GM21737 (cell line): ENCODE results near the gene DOCK11.
"Not testable (repeated sequence)": the region's sequence is repeated elsewhere in the genome, so short reads cannot be mapped to it uniquely, and the experiment has no call there.

Experiments
- ATAC-seq: cut with Tn5 transposase; IDR thresholded peaks from one replicate; pipeline ENCODE4 v1.9.1; 2021; ENCODE audit warnings: mild to moderate bottlenecking, moderate library complexity; ENCODE audit not compliant: unreplicated experiment

DOCK11 gene

DNA sequence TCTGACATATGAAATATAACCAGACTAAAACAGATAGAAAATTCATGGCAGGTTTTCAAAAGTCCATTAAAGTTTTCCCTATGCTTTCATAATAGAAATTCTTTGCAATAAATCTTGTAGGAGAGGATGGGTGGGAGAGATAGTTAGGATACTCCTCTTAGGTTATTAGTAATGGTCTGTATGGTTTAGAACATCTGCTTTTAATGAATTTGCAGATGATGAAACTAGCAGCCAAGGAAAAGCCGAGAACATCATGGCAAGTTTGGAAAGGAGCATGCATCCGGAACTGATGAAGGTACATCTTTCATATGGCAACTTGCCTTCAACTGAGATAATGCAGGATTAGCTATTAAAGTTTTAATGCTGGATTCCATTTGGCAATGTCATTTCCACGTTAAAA, 70.7 kb downstream of the DOCK11 start:
- ATAC-seq: no peak

DNA sequence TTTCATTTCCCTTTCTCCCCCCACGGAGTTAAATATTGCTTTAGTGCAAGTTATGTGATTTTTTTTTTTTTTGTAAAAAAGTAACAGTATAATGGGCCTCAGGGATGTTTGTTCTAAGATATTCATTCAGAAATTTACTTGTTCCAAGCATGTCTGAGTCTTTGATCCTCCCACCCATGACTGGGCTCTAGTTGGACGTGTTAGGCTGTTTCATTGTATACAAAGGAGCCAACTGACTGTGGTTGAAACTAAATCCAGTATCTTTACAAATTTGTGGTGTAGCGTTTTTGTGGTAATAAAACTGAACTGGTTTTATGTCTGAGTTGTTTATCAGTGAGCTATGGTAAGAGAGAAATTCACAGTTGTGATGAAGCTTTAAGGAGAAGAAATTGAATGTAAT, 74.1 kb downstream of the DOCK11 start:
- no peak for ATAC-seq

DNA sequence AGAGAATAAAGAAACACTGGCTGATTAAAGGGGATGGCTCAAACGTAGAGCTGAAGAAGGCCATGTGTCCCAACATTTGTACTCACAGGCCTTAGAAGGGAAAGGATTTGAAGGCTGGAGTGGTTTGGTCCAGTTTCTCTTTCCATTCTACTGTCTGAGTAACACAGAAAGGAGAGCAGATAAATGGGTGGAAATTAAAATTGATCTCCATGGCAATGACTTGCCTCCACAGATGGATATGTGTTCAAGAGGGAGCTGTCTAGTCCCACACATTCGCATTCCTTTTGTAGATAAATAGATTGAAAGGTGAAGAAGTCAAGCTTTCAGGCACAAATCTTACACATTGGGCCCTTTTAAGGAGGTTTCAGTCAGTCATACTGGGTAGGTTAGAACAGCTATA, 74.6 kb downstream of the DOCK11 start:
- no peak for ATAC-seq

DNA sequence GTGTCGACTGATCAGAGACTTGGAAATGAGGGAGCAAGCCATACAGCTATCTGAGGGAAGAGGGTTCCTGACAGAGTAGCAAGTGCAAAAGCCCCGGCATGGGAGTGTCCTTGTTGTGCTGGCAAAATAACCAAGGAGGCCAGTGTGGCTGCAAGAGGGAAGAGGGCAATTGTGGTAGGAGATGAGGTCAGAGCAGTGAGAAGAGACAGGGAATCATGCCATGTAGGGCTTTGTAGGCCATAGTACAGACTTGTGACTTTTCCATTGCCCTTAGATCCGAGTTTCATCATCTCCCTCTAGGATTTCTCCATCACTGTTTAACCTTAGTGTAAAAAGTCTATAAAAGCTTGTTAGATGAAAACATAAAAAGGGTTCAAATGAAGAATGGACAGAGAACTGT, 76.2 kb downstream of the DOCK11 start:
- no peak for ATAC-seq

DNA sequence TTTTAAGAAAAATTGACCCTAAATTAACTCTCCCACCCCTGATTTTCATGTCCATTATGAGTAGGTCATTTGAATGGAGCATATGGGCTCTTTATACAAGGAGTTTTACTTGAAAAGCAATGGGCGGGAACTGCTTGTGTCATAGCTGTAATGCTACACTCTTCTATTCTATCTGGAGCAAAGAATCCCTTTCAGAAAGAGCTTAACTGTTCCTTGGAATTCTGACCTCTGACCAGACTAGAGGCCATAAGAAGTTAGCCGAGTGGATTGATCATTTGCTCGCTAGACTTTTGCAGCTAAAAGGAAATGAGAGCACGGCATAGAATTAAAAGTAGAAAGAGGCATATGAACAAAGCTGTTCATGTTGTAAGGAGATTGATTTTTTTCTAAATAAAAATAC, 79.1 kb downstream of the DOCK11 start:
- ATAC-seq: no peak

DNA sequence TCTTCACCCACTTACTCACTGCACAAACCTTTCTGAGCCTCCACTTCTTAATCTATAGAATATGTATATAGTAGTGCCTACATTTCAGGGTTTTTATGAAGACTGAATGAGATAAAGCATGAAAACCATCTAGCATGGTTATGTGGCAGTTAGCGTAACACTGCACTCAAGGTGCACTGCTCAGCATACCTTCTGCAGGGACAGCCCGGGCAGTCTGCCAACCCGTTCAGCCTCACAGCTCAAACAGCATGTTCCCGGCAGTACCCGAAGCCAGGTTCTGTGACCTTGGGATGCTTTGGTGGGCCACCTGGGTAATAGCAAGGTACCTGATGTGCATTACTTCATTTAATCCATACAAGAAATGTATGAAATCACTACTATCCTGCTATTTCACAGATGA, 81.4 kb downstream of the DOCK11 start:
- no peak for ATAC-seq

DNA sequence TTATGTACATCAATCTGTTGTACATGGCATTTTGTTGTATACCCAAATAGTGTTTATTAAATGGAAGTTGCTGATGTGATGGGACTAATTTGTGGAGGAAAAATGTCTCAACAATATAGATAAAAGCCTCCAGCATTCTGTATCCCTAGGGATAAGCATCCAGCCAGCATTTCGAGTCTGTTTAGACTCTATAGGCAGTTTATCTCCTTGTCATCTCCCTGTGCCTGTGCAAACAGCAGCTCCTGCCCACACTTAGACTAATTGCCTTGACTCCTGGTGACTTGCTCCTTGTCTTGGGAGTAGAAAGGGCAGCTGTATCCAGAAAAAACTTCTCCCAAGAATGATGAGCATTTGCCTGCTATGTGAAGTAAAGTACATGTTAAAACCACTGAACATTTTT, 83.8 kb downstream of the DOCK11 start:
- ATAC-seq: no peak

DNA sequence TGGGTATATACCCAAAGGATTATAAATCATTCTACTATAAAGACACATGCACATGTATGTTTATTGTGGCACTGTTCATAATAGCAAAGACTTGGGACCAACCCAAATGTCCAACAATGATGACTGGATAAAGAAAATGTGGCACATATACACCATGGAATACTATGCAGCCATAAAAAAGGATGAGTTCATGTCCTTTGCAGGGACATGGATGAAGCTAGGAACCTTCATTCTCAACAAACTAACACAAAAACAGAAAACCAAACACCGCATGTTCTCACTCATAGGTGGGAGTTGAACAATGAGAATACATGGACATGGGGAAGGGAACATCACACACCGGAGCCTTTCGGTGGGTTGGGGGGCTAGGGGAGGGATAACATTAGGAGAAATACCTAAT, 87.3 kb downstream of the DOCK11 start:
- not testable (repeated sequence) for ATAC-seq

DNA sequence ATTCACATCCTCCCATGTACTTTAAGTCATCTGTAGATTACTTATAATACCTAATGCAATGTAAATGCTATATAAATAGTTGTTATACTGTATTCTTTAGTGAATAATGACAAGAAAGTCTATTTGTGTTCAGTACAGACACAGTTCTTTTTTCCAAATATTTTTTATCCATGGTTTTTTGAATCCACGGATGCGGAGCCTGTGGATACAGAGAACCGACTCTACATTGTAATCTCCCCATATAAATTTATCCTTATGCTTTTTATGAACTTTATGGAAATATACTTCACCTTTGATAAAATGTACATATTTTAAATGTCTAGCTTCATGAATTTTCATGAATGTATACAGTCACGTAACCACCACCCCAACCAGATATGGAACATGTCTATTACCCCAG, 88.2 kb downstream of the DOCK11 start:
- no peak for ATAC-seq

DNA sequence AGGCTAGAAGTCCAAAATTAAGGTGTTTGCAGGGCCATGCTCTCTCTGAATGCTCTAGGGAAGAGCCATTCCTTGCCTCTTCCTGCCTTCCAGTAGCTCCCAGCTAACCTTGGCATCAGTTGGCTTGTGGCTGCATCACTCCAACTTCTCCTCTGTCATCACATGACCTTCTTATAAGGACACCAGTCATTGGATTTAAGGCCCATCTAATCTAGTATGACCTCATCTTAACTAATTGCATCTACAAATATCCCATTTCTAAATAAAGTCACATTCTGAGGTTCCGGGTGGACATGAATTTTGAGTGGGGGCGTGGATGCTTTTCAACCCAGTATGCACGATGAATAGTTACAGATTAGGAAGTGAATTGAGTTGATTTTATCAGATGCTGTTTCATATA, 89.7 kb downstream of the DOCK11 start:
- no peak for ATAC-seq

DNA sequence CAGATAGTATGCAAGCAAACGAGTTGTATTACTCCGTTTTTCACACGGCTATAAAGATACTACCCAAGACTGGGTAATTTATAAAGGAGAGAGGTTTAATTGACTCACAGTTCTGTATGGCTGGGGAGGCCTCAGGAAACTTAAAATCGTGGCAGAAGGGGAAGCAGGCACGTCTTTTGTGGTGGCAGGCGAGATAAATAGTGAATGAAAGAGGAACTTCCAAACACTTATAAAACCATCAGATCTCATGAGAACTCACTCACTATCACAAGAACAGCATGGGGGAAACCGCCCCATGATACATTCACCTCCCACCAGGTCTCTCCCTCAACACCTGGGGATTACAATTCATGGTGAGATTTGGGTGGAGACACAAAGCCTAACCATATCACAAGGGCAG, 90.6 kb downstream of the DOCK11 start:
- not testable (repeated sequence) for ATAC-seq

DNA sequence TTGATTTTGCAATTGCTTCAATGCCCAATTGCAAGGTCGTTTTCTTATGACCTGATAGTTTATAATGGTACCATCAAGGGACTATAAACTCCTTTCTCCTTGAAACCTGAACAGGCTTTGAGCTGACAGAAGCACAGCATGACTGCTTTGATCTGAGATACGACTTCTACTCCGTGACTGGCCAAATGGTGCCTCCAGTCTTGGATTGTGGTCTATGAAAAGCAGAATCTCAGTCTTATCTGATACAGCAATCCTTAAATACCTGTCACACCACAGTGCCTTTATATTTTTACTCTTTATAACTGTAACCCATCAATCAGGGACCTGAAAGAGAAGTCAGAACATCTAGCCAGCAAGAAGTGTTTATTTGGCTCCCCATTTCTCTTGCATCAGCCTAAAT, 93.1 kb downstream of the DOCK11 start:
- no peak for ATAC-seq

DNA sequence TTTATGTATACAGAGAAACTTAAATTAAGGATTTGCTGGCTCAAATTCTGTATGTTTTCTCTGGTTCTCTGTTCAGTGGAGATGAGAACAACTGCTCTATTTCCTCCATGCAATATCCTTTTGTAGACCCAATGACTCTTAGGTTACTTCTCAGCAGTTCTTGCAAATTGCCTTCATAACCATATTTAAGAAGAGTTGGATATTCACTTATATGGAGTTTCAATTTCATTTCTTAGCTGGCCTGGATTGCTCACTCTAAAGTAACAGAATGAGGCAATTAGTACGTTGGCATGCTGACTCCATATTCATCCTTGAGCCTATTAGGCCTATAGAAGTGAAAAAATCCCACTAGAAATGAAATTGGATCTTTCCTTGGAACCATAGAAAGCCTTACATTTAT, 93.6 kb downstream of the DOCK11 start:
- no peak for ATAC-seq

DNA sequence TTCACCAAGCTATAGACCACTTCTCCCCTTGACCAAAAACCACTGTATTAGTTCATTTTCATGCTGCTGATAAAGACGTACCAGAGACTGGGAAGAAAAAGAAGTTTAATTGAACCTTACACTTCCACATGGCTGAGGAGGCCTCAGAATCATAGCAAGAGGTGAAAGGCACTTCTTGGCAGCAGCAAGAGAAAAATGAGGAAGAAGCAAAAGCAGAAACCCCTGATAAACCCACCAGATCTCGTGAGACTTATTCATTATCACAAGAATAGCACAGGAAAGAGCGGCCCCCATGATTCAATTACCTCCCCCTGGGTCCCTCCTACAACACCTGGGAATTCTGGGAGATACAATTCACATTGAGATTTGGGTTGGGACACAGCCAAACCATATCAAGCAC, 97.8 kb downstream of the DOCK11 start:
- no peak for ATAC-seq

DNA sequence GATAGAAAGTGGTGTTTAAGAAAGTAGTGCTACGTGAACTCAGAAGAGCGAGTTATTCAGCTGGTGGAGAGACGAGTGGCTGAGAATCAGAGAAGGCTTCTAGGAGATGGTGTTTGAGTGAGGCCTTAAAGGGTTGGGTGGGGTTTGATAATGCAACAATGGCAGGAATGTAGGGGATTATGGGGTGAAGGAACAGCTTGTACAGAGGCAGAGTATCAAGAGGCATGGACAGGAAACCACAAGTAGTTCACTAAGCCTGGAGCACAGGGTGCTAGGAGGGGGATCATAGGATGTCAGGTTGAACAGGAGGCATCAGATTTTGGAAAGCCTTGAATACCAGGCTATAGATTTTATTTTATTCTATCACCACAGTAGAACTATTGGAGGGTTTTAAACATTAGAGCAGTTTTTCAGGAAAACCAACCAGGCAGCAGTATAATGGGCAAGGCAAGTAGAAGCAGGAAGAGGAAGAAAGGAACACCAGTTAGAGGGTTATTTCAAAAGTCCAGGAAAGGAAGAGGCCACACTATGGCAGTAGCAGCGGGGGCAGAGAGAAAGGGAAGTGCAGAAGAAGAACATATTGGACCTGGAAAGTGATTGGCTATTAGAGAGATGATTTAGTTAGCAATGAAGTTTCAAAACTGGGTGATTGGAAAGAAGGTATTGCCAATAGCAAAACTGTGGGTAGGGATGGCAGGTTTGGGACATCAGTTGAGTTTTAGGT, 99.2 kb downstream of the DOCK11 start:
- no peak for ATAC-seq

DNA sequence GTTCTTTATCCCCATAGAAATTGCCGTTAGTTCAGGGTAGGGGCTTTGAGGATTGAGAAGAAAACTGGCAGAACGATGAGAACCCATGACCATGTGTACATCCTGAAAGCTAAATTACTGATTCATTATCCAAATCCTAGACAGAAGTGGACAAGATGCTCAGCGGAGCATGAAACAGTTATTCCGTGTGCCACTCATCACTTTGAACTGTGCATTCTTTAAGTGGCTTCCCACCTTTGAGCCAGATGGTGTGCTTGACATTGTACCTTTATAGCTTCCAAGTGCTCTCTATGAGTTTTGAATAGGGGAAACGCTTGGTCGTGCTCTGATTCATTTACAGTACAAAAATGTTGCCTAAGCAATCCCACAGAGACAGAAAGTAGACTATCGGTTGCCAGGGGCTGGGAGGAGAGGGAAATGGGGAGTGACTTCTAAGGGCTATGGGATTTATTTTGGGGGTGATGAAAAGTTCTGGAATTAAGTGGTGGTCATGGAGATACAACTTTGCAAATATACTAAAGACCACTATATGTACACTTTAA, 100.0 kb downstream of the DOCK11 start:
- ATAC-seq: no peak

DNA sequence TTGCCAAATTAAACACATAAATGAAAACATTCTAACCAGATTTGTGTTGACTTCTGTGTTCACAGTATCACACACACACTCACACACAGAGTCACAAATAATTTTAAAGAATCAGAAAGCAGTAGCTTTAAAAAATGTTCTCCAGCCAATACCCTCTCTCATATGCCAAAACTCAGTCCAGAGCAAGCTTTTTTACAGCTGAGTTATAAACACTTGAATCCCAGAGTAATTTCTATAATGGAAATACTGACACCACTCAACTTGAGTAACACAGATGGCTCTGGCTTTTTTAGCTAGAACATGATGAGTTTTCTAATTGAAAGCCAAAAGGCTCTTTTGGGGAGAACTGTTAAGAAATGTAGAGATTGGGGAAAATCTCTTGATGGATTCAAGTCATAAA, 100.8 kb downstream of the DOCK11 start:
- ATAC-seq: no peak

DNA sequence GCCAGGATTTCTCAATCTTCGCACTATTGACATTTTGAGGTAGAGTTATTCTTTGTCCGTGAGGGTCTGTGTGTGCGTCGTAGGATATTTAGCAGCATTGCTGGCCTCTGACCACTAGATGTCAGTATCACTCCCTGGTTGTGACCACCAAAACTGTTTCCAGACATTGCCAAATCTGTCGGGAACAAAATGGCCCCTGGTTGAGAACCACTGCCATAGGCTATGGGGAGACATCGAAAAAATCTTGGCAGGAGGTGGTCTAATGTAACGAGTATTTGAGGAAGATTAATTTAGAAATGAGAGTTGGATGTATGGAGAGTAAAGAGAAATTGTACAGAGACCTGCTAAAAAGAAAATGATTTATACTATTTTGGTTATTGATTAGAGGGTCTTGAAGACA, 108.4 kb downstream of the DOCK11 start:
- ATAC-seq: no peak

DNA sequence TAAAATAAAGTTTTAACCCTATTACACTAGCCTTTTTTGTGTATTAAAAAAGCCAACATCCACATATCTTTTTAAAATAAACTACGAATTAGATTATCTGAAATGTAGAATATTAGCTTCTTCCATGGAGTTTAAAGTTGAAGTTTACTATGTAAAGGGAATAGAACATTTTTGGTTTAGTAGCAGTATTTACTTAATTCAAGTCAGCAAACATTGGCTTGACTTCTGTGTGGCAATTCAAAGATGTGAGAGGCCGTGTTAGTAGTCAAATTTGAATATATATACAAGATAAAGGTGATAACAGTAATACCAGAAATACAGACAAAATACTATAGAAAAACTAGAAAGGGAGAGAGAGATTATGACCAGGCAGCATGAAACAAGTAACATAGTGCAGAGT, 116.7 kb downstream of the DOCK11 start:
- ATAC-seq: no peak

DNA sequence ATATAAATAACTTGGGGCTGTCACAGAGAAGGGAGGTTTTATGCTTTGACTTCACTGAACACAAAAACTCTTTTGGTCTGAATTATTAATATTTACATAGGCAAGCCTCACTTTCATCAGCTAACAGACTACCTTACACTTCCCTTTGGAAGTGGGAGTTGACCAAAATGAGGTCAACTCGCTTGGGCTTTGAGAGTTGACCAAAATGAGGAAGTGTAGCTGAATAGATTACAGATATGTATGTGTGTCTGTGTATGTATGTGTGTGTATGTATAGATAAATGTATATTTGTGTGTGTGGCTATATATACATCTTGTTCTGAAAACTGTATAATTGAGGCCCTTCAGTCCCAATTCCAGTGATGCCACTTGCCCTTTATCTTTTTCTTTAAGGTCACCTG, 118.5 kb downstream of the DOCK11 start:
- ATAC-seq: no peak

DNA sequence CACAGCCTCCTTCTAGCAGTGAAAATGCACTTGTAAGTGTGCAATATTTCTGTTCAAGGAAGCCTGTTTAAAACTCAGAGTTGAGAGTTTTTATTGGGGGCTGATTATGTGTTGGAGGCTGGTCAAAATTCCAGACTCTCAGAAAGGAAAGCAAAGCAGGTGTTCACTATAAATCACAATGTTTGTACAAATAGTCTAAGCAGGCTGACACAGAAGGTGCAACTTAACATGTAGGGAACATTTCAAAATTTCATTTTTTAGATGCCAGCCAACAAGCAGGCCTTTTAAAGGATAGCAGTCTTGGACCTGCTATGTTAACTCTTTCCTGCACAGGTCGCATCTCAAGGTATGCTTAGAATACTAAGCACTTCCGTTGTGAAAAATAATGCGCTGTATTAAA, 119.5 kb downstream of the DOCK11 start:
- ATAC-seq: no peak

DNA sequence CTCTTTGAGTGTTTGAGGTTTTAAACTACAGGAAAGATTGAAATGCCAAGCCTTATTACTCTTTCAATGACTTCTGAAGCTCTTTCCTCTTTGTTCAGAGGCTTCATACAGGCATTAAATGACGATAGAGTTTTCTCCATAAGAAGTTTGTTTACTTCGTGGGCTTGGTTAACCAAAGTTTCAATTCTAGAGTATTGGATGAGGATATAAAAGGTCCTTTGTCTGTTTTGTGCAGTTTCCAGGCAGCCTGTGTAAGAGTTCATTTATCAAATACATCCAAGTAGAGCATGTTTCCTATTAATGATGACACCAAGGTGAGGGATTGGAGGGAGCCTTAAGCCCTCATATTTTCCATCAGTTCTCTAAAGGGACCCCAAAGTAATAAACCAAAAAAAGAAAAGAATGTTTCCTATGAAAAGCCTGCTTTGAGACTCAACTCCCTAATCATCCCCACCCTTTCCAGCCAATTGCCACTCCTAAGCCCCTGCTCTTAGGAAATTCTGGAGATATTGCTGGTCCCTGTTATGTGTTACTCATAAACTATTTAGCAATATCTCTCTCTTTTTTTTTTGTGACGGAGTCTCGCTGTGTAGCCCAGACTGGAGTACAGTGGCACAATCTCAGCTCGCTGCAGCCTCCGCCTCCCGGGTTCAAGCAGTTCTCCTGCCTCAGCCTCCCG, 125.6 kb downstream of the DOCK11 start:
- ATAC-seq: no peak

DNA sequence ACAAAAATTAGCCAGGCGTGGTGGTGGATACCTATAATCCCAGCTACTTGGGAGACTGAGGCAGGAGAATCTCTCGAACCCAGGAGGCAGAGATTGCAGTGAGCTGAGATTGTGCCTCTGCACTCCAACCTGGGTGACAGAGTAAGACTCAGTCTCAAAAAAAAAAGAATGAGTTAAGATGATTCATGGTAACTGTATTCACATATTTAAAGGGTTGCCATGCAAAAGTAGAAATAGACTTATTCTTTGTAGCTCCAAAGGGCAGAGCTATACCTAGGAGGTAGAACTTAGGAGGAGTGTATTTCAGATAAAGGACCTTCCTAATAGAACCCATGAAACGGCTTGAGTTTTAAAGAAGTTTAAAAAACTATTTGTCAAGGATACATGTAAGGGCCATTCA, 127.4 kb downstream of the DOCK11 start:
- ATAC-seq: no peak
